NCI-H69 (cell line): ENCODE data around the gene RPE.

Experiments used
- DNase-seq: peaks from one replicate; lab custom pipeline; 2025; lab: John Stamatoyannopoulos, UW

RPE gene

GRCh38 chr2:210000464-210001324 lies 1.7 kb upstream of the RPE start:
- no peak for DNase-seq

GRCh38 chr2:210003359-210003758 lies 921 bp downstream of the RPE start:
- no peak for DNase-seq

- no peak for DNase-seq
Observed at GRCh38 chr2:210004881-210005280, 2.4 kb downstream of the RPE start.

GRCh38 chr2:210007895-210008294 lies 5.5 kb downstream of the RPE start:
- no peak for DNase-seq

- DNase-seq: no peak
Observed at GRCh38 chr2:210009126-210009525, 6.7 kb downstream of the RPE start.

GRCh38 chr2:210009896-210010295 lies 7.5 kb downstream of the RPE start:
- no peak for DNase-seq

- no peak for DNase-seq
Observed at GRCh38 chr2:210020138-210020537, 17.7 kb downstream of the RPE start.

GRCh38 chr2:210022824-210023223 lies 20.4 kb downstream of the RPE start:
- DNase-seq: no peak

GRCh38 chr2:210027608-210028007 lies 25.2 kb downstream of the RPE start:
- no peak for DNase-seq

- peak; percentile 2 for DNase-seq
Observed at GRCh38 chr2:210028178-210028577, 25.7 kb downstream of the RPE start.

GRCh38 chr2:210034087-210034683 lies 31.7 kb downstream of the RPE start:
- no peak for DNase-seq

- no peak for DNase-seq
Observed at GRCh38 chr2:210035679-210036078, 33.2 kb downstream of the RPE start.

GRCh38 chr2:210038078-210038477 lies 35.6 kb downstream of the RPE start:
- no peak for DNase-seq

GRCh38 chr2:210046851-210047500 lies 44.5 kb downstream of the RPE start:
- no peak for DNase-seq

- no peak for DNase-seq
Observed at GRCh38 chr2:210049831-210050230, 47.4 kb downstream of the RPE start.

- DNase-seq: no peak
Observed at GRCh38 chr2:210050885-210051284, 48.4 kb downstream of the RPE start.

- DNase-seq: no peak
Observed at GRCh38 chr2:210054696-210055095, 52.3 kb downstream of the RPE start.

- DNase-seq: no peak
Observed at GRCh38 chr2:210055825-210056224, 53.4 kb downstream of the RPE start.

- DNase-seq: no peak
Observed at GRCh38 chr2:210063306-210063705, 60.9 kb downstream of the RPE start.
